Peyer's patch (tissue), 4 donors: ENCODE data around the gene CYB5R3.
"Not testable (repeated sequence)": the region's sequence is repeated elsewhere in the genome, so short reads cannot be mapped to it uniquely, and the experiment has no call there.

Experiments
- CTCF ChIP-seq, 6 experiments: fragments of 450-650 bp in 4 of 6; fragments of 200-600 bp in 2 of 6; sonication (generic) in 1 of 6; IDR thresholded peaks; one replicate each; pipeline ENCODE4 v1.5.1; 2017 to 2019; ENCODE audit warnings: antibody characterized with exemption in 6 of 6, mild to moderate bottlenecking in 3 of 6, moderate library complexity in 1 of 6
- POLR2A ChIP-seq, 2 donors: fragments of 450-650 bp; IDR thresholded peaks; one replicate each; pipeline ENCODE4 v1.5.1; 2017; ENCODE audit warnings: antibody characterized with exemption in 2 of 2, mild to moderate bottlenecking in 2 of 2, moderate library complexity in 2 of 2

GRCh38 chr22:42580040-42580439 lies 69.2 kb downstream of the CYB5R3 start:
- TF ChIP-seq CTCF, POLR2A (IDR thresholded peaks at IDR 0.05): not testable (repeated sequence)
